SK-N-SH (cell line): ENCODE results near the gene CFAP100. TPM values are rescaled to one million over a fixed set of nuclear protein-coding genes. Genes with fewer than 3 reads are reported as not detected.

Experiments used
- CTCF ChIA-PET: fragments of 300-600, 350-600 bp; formaldehyde crosslinking; extraction: SDS; loops from one replicate; lab custom pipeline; 2021; lab: Yijun Ruan, JAX
- POLR2A ChIA-PET: fragments of 350-600 bp; sonication (Branson Sonifier 250); formaldehyde crosslinking; extraction: SDS; loops from one replicate; lab custom pipeline; 2020; ENCODE audit warnings: antibody characterized with exemption, inconsistent platforms; lab: Yijun Ruan, JAX
- DNase-seq: peaks from one replicate; pipeline ENCODE4 v3.0.0; 2012
- H2AFZ ChIP-seq: fragments of 200-600 bp; sonication (generic); 2 replicates; pipeline ENCODE4 v1.8.1; 2016; ENCODE audit warnings: antibody characterized with exemption, mild to moderate bottlenecking, low read depth
- H3F3A ChIP-seq: fragments of 200-600 bp; sonication (generic); replicated peaks from 2 replicates; pipeline ENCODE3; 2016; ENCODE audit warnings: antibody characterized with exemption, mild to moderate bottlenecking; ENCODE audit not compliant: insufficient read depth
- H3K27ac ChIP-seq, 2 experiments: fragments of 200-500 bp in 1 of 2; fragments of 200-600 bp in 1 of 2; sonication (Bioruptor generic) in 1 of 2; sonication (generic), shearing (Covaris generic) in 1 of 2; 2 replicates each; pipeline versions ENCODE4 v1.5.1 to v1.6.1; 2014 to 2016; ENCODE audit warnings: low read depth in 2 of 2, inconsistent platforms in 1 of 2, low read length in 1 of 2, mild to moderate bottlenecking in 1 of 2, mixed read lengths in 1 of 2
- H3K27me3 ChIP-seq: fragments of 200-600 bp; sonication (generic), shearing (Covaris generic); 2 replicates; pipeline ENCODE4 v1.6.1; 2016; ENCODE audit warnings: mixed run types; ENCODE audit not compliant: insufficient read depth
- H3K36me3 ChIP-seq, 2 experiments: fragments of 200-500 bp in 1 of 2; fragments of 200-600 bp in 1 of 2; sonication (Bioruptor generic) in 1 of 2; sonication (generic) in 1 of 2; replicated peaks in 1 of 2; 2 replicates each; pipeline versions ENCODE3 to v1.5.1; 2014 to 2016; ENCODE audit warnings: low read length in 1 of 2, mild to moderate bottlenecking in 1 of 2; ENCODE audit not compliant: insufficient read depth in 2 of 2, control insufficient read depth in 1 of 2
- H3K4me1 ChIP-seq, 2 experiments: fragments of 200-500 bp in 1 of 2; fragments of 200-600 bp in 1 of 2; sonication (Bioruptor generic) in 1 of 2; sonication (generic), shearing (Covaris generic) in 1 of 2; 2 replicates each; pipeline versions ENCODE4 v1.5.1 to v1.6.1; 2014 to 2016; ENCODE audit warnings: low read depth in 1 of 2, low read length in 1 of 2, mixed run types in 1 of 2; ENCODE audit not compliant: insufficient read depth in 2 of 2, control insufficient read depth in 1 of 2
- H3K4me2 ChIP-seq: fragments of 200-600 bp; sonication (generic), shearing (Covaris generic); 2 replicates; pipeline ENCODE4 v1.6.1; 2017; ENCODE audit warnings: mixed run types
- H3K4me3 ChIP-seq, 2 experiments: fragments of 200-500 bp in 1 of 2; fragments of 200-600 bp in 1 of 2; sonication (Bioruptor generic) in 1 of 2; sonication (generic), shearing (Covaris generic) in 1 of 2; 2 replicates each; pipeline versions ENCODE4 v1.5.1 to v1.8.1; 2014 to 2016; ENCODE audit warnings: low read depth in 2 of 2, inconsistent platforms in 1 of 2, low read length in 1 of 2, mild to moderate bottlenecking in 1 of 2, mixed read lengths in 1 of 2, moderate library complexity in 1 of 2
- H3K79me2 ChIP-seq: fragments of 200-600 bp; sonication (generic); 2 replicates; pipeline ENCODE4 v1.8.1; 2017; ENCODE audit warnings: mild to moderate bottlenecking; ENCODE audit not compliant: insufficient read depth
- H3K9ac ChIP-seq: fragments of 200-600 bp; sonication (generic); 2 replicates; pipeline ENCODE4 v1.6.1; 2017; ENCODE audit warnings: mixed run types
- H3K9me2 ChIP-seq: fragments of 200-600 bp; sonication (generic); 2 replicates; pipeline ENCODE4 v1.6.1; 2017; ENCODE audit warnings: mixed run types
- H3K9me3 ChIP-seq: fragments of 200-600 bp; sonication (generic); 2 replicates; pipeline ENCODE4 v1.6.1; 2017; ENCODE audit warnings: mixed run types, mild to moderate bottlenecking, moderate library complexity
- H4K20me1 ChIP-seq: fragments of 200-600 bp; sonication (generic); 2 replicates; pipeline ENCODE4 v1.6.1; 2017; ENCODE audit warnings: mild to moderate bottlenecking, mixed run types; ENCODE audit not compliant: insufficient read depth
- EP300 ChIP-seq, 2 experiments: IDR thresholded peaks; 2 replicates each; pipeline versions ENCODE4 v1.4.0 to v1.6.1; 2012; ENCODE audit warnings: borderline replicate concordance in 1 of 2, low read depth in 1 of 2, low read length in 1 of 2
- EZH2phosphoT487 ChIP-seq: fragments of 200-600 bp; sonication (generic); IDR thresholded peaks from 2 replicates; pipeline ENCODE4 v1.6.1; 2017; ENCODE audit warnings: low read depth, mixed run types, mild to moderate bottlenecking, antibody characterized with exemption, moderate library complexity, borderline replicate concordance
- GABPA ChIP-seq: IDR thresholded peaks from 2 replicates; pipeline ENCODE4 v1.4.0; 2012; ENCODE audit warnings: low read depth, mild to moderate bottlenecking
- GATA2 ChIP-seq: sonication (generic); formaldehyde crosslinking; IDR thresholded peaks from 2 replicates; pipeline ENCODE4 v1.5.0; 2020; ENCODE audit warnings: mild to moderate bottlenecking, missing genetic modification reagents
- JUND ChIP-seq: IDR thresholded peaks from 2 replicates; pipeline ENCODE4 v1.4.0; 2012
- MEF2A ChIP-seq: IDR thresholded peaks from 2 replicates; pipeline ENCODE4 v1.4.0; 2012; ENCODE audit warnings: low read depth, borderline replicate concordance
- MXI1 ChIP-seq: IDR thresholded peaks from 2 replicates; pipeline ENCODE4 v1.6.1; 2012; ENCODE audit warnings: mild to moderate bottlenecking, low read depth, low read length, improper control_type of control experiment
- NFIC ChIP-seq: IDR thresholded peaks from 2 replicates; pipeline ENCODE4 v1.4.0; 2012; ENCODE audit warnings: borderline replicate concordance
- RAD21 ChIP-seq: IDR thresholded peaks from 2 replicates; pipeline ENCODE4 v1.6.1; 2012; ENCODE audit warnings: mild to moderate bottlenecking, low read length
- RCOR1 ChIP-seq: fragments of 150-350 bp; IDR thresholded peaks from 2 replicates; pipeline ENCODE4 v1.6.1; 2017; ENCODE audit warnings: antibody characterized with exemption, low read length
- TAF1 ChIP-seq: IDR thresholded peaks from 2 replicates; pipeline ENCODE4 v1.6.1; 2012; ENCODE audit warnings: low read depth, mild to moderate bottlenecking, low read length, moderate library complexity, borderline replicate concordance
- TEAD4 ChIP-seq: IDR thresholded peaks from 2 replicates; pipeline ENCODE4 v1.4.0; 2012; ENCODE audit warnings: mild to moderate bottlenecking, borderline replicate concordance; ENCODE audit not compliant: insufficient read depth
- WGBS: methylation state at CpG from one replicate; pipeline ENCODE4 v1.1.6; 2017; ENCODE audit warnings: low lambda C conversion rate; 5-methylcytosine and 5-hydroxymethylcytosine counted together
- polyA plus RNA-seq, 3 experiments: library from polyadenylated mRNA; depleted of rRNA; stranded (reverse); fragments of >200 nt; gene quantifications; 2 replicates each; pipeline ENCODE4 v1.2.3, GENCODE V29; 2012
- TF ChIP-seq, protein P1 (sequence below): fragments of 150-350 bp; IDR thresholded peaks from 2 replicates; pipeline ENCODE4 v1.6.1; 2017; ENCODE audit warnings: antibody characterized with exemption, low read length, low read depth, borderline replicate concordance
- TF ChIP-seq, protein P2 (sequence below): IDR thresholded peaks from 2 replicates; pipeline ENCODE4 v1.4.0; 2012; ENCODE audit warnings: low read depth, borderline replicate concordance
- TF ChIP-seq, protein P3 (sequence below): IDR thresholded peaks from 2 replicates; pipeline ENCODE4 v1.4.0; 2012; ENCODE audit warnings: low read depth, borderline replicate concordance
- TF ChIP-seq, protein P4 (sequence below): fragments of 200-600 bp; sonication (generic); IDR thresholded peaks from 2 replicates; pipeline ENCODE4 v1.6.1; 2017; ENCODE audit warnings: antibody characterized with exemption, mild to moderate bottlenecking, moderate library complexity
- TF ChIP-seq, protein P5 (sequence below): IDR thresholded peaks from 2 replicates; pipeline ENCODE4; 2012

Gene CFAP100
- polyA plus RNA-seq, 1 of the 3 experiments (the other 2 are of a cell fraction) = not detected

DNA sequence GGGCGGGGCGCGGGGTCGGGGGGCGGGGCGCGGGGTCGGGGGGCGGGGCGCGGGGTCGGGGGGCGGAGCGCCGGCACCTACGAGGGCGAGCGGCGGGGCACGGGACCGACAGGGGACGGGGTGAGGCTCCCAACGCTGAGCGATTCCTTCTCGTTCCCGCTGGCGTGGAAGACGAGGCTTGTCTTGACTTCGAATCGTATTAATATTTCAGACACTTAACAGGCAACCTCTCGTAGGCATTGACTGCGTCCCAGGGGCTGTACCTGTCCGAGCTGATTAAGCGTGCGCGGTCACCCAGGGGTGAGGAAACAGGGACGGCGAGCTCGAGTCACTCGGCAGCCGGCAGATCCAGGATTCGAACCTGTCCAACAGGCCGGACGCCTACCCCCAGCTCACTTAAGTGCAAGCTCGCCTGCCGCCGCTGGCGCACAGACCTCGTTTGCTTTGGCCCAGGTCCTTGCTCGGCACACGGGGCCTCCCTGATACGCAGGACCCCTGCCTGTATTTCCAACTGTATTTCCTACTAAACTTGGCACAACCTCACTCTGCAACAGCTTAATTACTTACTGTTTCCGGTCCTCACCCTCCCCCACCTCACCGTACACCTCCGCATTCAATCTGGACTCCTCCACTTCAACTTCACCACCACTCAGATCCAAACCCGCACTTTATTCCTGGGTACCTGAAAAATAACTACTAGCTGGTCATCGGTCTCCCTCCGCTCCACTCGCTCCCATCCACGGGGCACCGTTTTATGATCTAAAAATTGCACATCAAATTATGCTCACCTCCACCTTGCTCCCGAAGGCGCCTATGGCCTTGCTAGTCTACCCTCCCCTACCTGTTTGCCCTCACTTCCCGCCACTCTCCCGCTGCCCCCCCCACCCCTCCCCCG is 81.7 kb downstream of the CFAP100 start (continued):
- TF ChIP-seq RCOR1 (no peak), MEF2A (no peak)
- TF ChIP-seq, all 33 proteins: peak for 0

DNA sequence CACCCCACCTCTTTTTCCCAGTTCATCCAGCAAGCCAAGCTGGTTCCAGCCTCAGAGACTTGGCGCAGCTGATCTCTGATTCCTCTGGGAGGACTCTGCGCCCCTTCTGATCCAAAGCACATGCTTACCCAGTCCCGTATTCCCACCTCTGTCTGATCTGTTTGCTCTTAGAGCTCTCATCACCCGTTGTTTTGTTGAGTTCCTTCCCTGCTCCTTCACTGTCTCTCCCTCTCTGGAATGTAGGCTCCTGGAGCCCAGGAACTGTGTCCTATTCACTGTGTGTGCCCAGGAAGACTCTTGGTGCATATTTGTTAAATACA is 82.3 kb downstream of the CFAP100 start:
- H3K27ac ChIP-seq = no peak overlapping the region
- WGBS = 96% methylated on average over 4 of the region's 4 CpGs
- H2AFZ ChIP-seq = no peak overlapping the region
- peaks cover 30% of the 10 kb centered on the region for H3K79me2 ChIP-seq
- no peaks in the 10 kb centered on the region for H3K27me3 ChIP-seq
- TF ChIP-seq NFIC (no peak), RCOR1 (no peak), GABPA (no peak), TEAD4 (no peak), EP300 (IDR thresholded peaks at IDR 0.05; ENCODE audit: borderline replicate concordance in 1 of 2, low read depth in 1 of 2, low read length in 1 of 2) (no peak), TAF1 (no peak), MXI1 (no peak), EZH2phosphoT487 (no peak), MEF2A (no peak), RAD21 (no peak), GATA2 (no peak), JUND (no peak)
- TF ChIP-seq, protein P1, sequence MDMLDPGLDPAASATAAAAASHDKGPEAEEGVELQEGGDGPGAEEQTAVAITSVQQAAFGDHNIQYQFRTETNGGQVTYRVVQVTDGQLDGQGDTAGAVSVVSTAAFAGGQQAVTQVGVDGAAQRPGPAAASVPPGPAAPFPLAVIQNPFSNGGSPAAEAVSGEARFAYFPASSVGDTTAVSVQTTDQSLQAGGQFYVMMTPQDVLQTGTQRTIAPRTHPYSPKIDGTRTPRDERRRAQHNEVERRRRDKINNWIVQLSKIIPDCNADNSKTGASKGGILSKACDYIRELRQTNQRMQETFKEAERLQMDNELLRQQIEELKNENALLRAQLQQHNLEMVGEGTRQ = no peak
- TF ChIP-seq, protein P2, sequence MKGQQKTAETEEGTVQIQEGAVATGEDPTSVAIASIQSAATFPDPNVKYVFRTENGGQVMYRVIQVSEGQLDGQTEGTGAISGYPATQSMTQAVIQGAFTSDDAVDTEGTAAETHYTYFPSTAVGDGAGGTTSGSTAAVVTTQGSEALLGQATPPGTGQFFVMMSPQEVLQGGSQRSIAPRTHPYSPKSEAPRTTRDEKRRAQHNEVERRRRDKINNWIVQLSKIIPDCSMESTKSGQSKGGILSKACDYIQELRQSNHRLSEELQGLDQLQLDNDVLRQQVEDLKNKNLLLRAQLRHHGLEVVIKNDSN = no peak
- TF ChIP-seq, protein P3, sequence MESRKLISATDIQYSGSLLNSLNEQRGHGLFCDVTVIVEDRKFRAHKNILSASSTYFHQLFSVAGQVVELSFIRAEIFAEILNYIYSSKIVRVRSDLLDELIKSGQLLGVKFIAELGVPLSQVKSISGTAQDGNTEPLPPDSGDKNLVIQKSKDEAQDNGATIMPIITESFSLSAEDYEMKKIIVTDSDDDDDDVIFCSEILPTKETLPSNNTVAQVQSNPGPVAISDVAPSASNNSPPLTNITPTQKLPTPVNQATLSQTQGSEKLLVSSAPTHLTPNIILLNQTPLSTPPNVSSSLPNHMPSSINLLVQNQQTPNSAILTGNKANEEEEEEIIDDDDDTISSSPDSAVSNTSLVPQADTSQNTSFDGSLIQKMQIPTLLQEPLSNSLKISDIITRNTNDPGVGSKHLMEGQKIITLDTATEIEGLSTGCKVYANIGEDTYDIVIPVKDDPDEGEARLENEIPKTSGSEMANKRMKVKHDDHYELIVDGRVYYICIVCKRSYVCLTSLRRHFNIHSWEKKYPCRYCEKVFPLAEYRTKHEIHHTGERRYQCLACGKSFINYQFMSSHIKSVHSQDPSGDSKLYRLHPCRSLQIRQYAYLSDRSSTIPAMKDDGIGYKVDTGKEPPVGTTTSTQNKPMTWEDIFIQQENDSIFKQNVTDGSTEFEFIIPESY = no peak
- TF ChIP-seq, protein P4, sequence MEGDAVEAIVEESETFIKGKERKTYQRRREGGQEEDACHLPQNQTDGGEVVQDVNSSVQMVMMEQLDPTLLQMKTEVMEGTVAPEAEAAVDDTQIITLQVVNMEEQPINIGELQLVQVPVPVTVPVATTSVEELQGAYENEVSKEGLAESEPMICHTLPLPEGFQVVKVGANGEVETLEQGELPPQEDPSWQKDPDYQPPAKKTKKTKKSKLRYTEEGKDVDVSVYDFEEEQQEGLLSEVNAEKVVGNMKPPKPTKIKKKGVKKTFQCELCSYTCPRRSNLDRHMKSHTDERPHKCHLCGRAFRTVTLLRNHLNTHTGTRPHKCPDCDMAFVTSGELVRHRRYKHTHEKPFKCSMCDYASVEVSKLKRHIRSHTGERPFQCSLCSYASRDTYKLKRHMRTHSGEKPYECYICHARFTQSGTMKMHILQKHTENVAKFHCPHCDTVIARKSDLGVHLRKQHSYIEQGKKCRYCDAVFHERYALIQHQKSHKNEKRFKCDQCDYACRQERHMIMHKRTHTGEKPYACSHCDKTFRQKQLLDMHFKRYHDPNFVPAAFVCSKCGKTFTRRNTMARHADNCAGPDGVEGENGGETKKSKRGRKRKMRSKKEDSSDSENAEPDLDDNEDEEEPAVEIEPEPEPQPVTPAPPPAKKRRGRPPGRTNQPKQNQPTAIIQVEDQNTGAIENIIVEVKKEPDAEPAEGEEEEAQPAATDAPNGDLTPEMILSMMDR = no peak
- TF ChIP-seq, protein P5, sequence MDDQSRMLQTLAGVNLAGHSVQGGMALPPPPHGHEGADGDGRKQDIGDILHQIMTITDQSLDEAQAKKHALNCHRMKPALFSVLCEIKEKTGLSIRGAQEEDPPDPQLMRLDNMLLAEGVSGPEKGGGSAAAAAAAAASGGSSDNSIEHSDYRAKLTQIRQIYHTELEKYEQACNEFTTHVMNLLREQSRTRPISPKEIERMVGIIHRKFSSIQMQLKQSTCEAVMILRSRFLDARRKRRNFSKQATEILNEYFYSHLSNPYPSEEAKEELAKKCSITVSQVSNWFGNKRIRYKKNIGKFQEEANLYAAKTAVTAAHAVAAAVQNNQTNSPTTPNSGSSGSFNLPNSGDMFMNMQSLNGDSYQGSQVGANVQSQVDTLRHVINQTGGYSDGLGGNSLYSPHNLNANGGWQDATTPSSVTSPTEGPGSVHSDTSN = no peak
- POLR2A ChIA-PET = no interaction called here
- peaks cover 30% of the 10 kb centered on the region for H4K20me1 ChIP-seq
- no peak overlapping the region for H3K9ac ChIP-seq
- no peak for DNase-seq
- H3K4me1 ChIP-seq = peaks cover 18 to 54% of the 10 kb centered on the region in 2 experiments
- CTCF ChIA-PET = interaction anchor here (0.9 kb wide), 1 partner anchor 10 kb away, joined by 3 read pairs; no protein-coding TSS in a partner anchor
- H3K9me2 ChIP-seq = no peaks in the 10 kb centered on the region
- peaks cover 6% of the 10 kb centered on the region for H3F3A ChIP-seq
- H3K36me3 ChIP-seq = peaks cover 2 to 4% of the 10 kb centered on the region in 2 experiments
- H3K4me2 ChIP-seq = no peak overlapping the region
- H3K9me3 ChIP-seq = no peaks in the 10 kb centered on the region
- no peak overlapping the region for H3K4me3 ChIP-seq
